Hepatocyte (in vitro differentiated cells): ENCODE data around the gene GATAD2A. TPM values are rescaled to one million over a fixed set of nuclear protein-coding genes. Genes with fewer than 3 reads are reported as not detected.

Source experiments
- DNase-seq: peaks from one replicate; pipeline ENCODE4 v3.0.0-alpha.2; 2016; ENCODE audit warnings: low spot score
- H2AFZ ChIP-seq: fragments of 200-600 bp; sonication (generic); 2 replicates; pipeline ENCODE4 v1.6.0; 2016; ENCODE audit warnings: antibody characterized with exemption, mild to moderate bottlenecking
- H3K27ac ChIP-seq: fragments of 200-600 bp; sonication (generic); 2 replicates; pipeline ENCODE4 v1.5.1; 2016; ENCODE audit warnings: mild to moderate bottlenecking
- H3K27me3 ChIP-seq: fragments of 200-600 bp; sonication (generic); 2 replicates; pipeline ENCODE4 v1.6.1; 2016
- H3K36me3 ChIP-seq: fragments of 200-600 bp; sonication (generic); replicated peaks from 2 replicates; pipeline ENCODE4 v1.5.1; 2016; ENCODE audit warnings: low read depth; ENCODE audit not compliant: insufficient read depth
- H3K4me1 ChIP-seq: fragments of 200-600 bp; sonication (generic); 2 replicates; pipeline ENCODE4 v1.5.1; 2016; ENCODE audit warnings: mild to moderate bottlenecking, moderate library complexity; ENCODE audit not compliant: insufficient read depth
- H3K4me2 ChIP-seq: fragments of 200-600 bp; sonication (generic); 2 replicates; pipeline ENCODE4 v1.6.0; 2016
- H3K4me3 ChIP-seq: fragments of 200-600 bp; sonication (generic); 2 replicates; pipeline ENCODE4 v1.5.1; 2016; ENCODE audit warnings: mild to moderate bottlenecking
- H3K79me2 ChIP-seq: fragments of 200-600 bp; sonication (generic); 2 replicates; pipeline ENCODE4 v1.6.0; 2017; ENCODE audit warnings: mild to moderate bottlenecking
- H3K9me2 ChIP-seq: fragments of 200-600 bp; sonication (generic); replicated peaks from 2 replicates; pipeline ENCODE4 v1.6.0; 2017; ENCODE audit warnings: mild to moderate bottlenecking; ENCODE audit not compliant: insufficient read depth
- H3K9me3 ChIP-seq: fragments of 200-600 bp; sonication (generic); 2 replicates; pipeline ENCODE4 v1.5.1; 2016; ENCODE audit warnings: low read depth, mild to moderate bottlenecking
- H4K20me1 ChIP-seq: fragments of 200-600 bp; sonication (generic); 2 replicates; pipeline ENCODE4 v1.6.0; 2016; ENCODE audit warnings: mild to moderate bottlenecking; ENCODE audit not compliant: insufficient read depth, poor library complexity, severe bottlenecking
- CTCF ChIP-seq: fragments of 200-600 bp; sonication (generic); IDR thresholded peaks from 2 replicates; pipeline ENCODE4 v1.5.1; 2016; ENCODE audit warnings: antibody characterized with exemption, mild to moderate bottlenecking; ENCODE audit not compliant: poor library complexity
- EZH2 ChIP-seq: fragments of 200-600 bp; sonication (generic); IDR thresholded peaks from 2 replicates; pipeline ENCODE4 v1.6.1; 2016; ENCODE audit warnings: antibody characterized with exemption, mild to moderate bottlenecking, borderline replicate concordance
- EZH2phosphoT487 ChIP-seq: fragments of 200-600 bp; sonication (generic); IDR thresholded peaks from one replicate; pipeline ENCODE4 v1.6.1; 2018; ENCODE audit warnings: antibody characterized with exemption, mild to moderate bottlenecking, low read depth, moderate library complexity; ENCODE audit not compliant: unreplicated experiment, severe bottlenecking
- WGBS: methylation state at CpG from one replicate; pipeline ENCODE4 v1.1.6; 2016; ENCODE audit warnings: low lambda C conversion rate; ENCODE audit errors: missing lambda C conversion rate; 5-methylcytosine and 5-hydroxymethylcytosine counted together
- polyA plus RNA-seq: library from polyadenylated mRNA; unstranded; fragments of >200 nt; fragmentation: Nextera tagmentation; extraction: Ambion mirVana; gene quantifications from 2 replicates; pipeline ENCODE4 v1.2.1, GENCODE V29; 2016
- total RNA-seq: library from RNA; depleted of rRNA; stranded (reverse); fragments of >200 nt; gene quantifications from 2 replicates; pipeline ENCODE4 v1.2.3, GENCODE V29; 2014

GATAD2A gene
- total and polyA plus RNA-seq, 2 experiments from 2014 or later: 35.3 to 35.7 TPM

GRCh38 chr19:19544954-19545591 lies 139.6 kb downstream of the GATAD2A start:
- Histone ChIP-seq H4K20me1 (no peaks in the 10 kb centered on the region), H3K36me3 (no peaks in the 10 kb centered on the region), H3K4me1 (no peaks in the 10 kb centered on the region), H2AFZ (no peak overlapping the region), H3K4me3 (no peak overlapping the region), H3K27me3 (no peaks in the 10 kb centered on the region), H3K9me3 (no peaks in the 10 kb centered on the region), H3K27ac (no peak overlapping the region), H3K4me2 (no peak overlapping the region), H3K79me2 (no peaks in the 10 kb centered on the region), H3K9me2 (no peaks in the 10 kb centered on the region)
- no peak for DNase-seq
- TF ChIP-seq EZH2 (no peak), CTCF (no peak), EZH2phosphoT487 (no peak)
- WGBS: 98% methylated on average over 43 of the region's 53 CpGs

- Histone ChIP-seq H3K27me3 (no peaks in the 10 kb centered on the region), H3K27ac (no peak overlapping the region)
- no peak for DNase-seq
Observed at GRCh38 chr19:19545707-19546106, 140.2 kb downstream of the GATAD2A start.

GRCh38 chr19:19546751-19547162 lies 141.3 kb downstream of the GATAD2A start:
- Histone ChIP-seq H3K4me3 (no peak overlapping the region), H2AFZ (no peak overlapping the region), H3K9me3 (no peaks in the 10 kb centered on the region), H3K36me3 (no peaks in the 10 kb centered on the region), H3K79me2 (no peaks in the 10 kb centered on the region), H3K9me2 (no peaks in the 10 kb centered on the region), H3K4me1 (peaks cover 7% of the 10 kb centered on the region), H3K4me2 (no peak overlapping the region), H3K27ac (no peak overlapping the region), H3K27me3 (no peaks in the 10 kb centered on the region), H4K20me1 (no peaks in the 10 kb centered on the region)
- no peak for DNase-seq
- WGBS: 87% methylated on average over 18 of the region's 19 CpGs
- TF ChIP-seq EZH2: no peak
- TF ChIP-seq CTCF: no peak
- TF ChIP-seq EZH2phosphoT487: no peak

More at GRCh38 chr19:19545707-19546106, 140.2 kb downstream of the GATAD2A start:
- no peak overlapping the region for H2AFZ ChIP-seq
- TF ChIP-seq EZH2phosphoT487: no peak
- TF ChIP-seq EZH2: no peak
- no peak for TF ChIP-seq CTCF
- 96% methylated on average over 23 of the region's 23 CpGs for WGBS
- no peaks in the 10 kb centered on the region for H3K9me2 ChIP-seq
- no peaks in the 10 kb centered on the region for H3K36me3 ChIP-seq
- H3K9me3 ChIP-seq: no peaks in the 10 kb centered on the region
- H3K4me2 ChIP-seq: no peak overlapping the region
- H3K4me3 ChIP-seq: no peak overlapping the region
- peaks cover 6% of the 10 kb centered on the region for H3K4me1 ChIP-seq
- H3K79me2 ChIP-seq: no peaks in the 10 kb centered on the region
- H4K20me1 ChIP-seq: no peaks in the 10 kb centered on the region
